ENCODE measurements around the gene TECR.
"Not testable (repeated sequence)": the region's sequence is repeated elsewhere in the genome, so short reads cannot be mapped to it uniquely, and the experiment has no call there.

TECR gene

DNA sequence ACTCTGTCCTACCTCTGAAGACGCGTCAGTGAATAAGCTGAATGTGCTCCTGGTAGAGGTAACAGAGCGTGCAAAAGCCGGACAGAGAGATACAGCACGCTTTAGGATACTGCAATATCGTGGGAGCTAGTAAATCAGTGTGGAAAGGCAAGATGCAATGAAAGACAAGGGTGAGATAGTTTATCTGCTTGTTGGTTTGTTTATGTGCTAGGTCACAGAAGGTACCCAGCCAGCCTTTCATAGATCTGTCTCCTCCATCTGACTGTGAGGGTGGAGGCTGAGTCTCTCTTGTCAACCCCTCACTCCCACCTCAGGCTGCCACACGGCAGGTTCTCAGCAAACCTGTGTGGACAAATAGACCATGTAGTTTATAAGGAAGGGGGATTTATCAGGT, 32.6 kb upstream of the TECR start:
- Histone ChIP-seq H3K27ac (peak overlapping the region; percentile 46), H3K4me3 (ENCODE audit: low read depth, low read length) (peak overlapping the region; percentile 63)
- TF ChIP-seq, protein P1, sequence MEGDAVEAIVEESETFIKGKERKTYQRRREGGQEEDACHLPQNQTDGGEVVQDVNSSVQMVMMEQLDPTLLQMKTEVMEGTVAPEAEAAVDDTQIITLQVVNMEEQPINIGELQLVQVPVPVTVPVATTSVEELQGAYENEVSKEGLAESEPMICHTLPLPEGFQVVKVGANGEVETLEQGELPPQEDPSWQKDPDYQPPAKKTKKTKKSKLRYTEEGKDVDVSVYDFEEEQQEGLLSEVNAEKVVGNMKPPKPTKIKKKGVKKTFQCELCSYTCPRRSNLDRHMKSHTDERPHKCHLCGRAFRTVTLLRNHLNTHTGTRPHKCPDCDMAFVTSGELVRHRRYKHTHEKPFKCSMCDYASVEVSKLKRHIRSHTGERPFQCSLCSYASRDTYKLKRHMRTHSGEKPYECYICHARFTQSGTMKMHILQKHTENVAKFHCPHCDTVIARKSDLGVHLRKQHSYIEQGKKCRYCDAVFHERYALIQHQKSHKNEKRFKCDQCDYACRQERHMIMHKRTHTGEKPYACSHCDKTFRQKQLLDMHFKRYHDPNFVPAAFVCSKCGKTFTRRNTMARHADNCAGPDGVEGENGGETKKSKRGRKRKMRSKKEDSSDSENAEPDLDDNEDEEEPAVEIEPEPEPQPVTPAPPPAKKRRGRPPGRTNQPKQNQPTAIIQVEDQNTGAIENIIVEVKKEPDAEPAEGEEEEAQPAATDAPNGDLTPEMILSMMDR (IDR thresholded peaks at IDR 0.05; ENCODE audit: low read depth, low read length), result no peak

GRCh38 chr19:14497228-14497921, 32.0 kb upstream of the TECR start:
- H3K4me3 ChIP-seq (ENCODE audit: low read depth, low read length), result no peak overlapping the region
- no peak overlapping the region for H3K27ac ChIP-seq
- no peaks in the 10 kb centered on the region for H3K27me3 ChIP-seq (ENCODE audit: insufficient read depth, low read depth, severe bottlenecking)
- DNase-seq, result no peak
- TF ChIP-seq, protein P1 (IDR thresholded peaks at IDR 0.05; ENCODE audit: low read depth, low read length), result no peak
- no peaks in the 10 kb centered on the region for H3K9me3 ChIP-seq (ENCODE audit: severe bottlenecking)
- H3K36me3 ChIP-seq, result peaks cover 2% of the 10 kb centered on the region

More for the DNA sequence above, 32.6 kb upstream of the TECR start:
- no peaks in the 10 kb centered on the region for H3K27me3 ChIP-seq (ENCODE audit: insufficient read depth, low read depth, severe bottlenecking)
- peaks cover 2% of the 10 kb centered on the region for H3K36me3 ChIP-seq
- H3K9me3 ChIP-seq (ENCODE audit: severe bottlenecking), result no peaks in the 10 kb centered on the region
- DNase-seq, result no peak

GRCh38 chr19:14502334-14503092, 26.9 kb upstream of the TECR start:
- Histone ChIP-seq H3K36me3 (no peaks in the 10 kb centered on the region), H3K27me3 (ENCODE audit: insufficient read depth, low read depth, severe bottlenecking) (no peaks in the 10 kb centered on the region), H3K4me3 (ENCODE audit: low read depth, low read length) (no peak overlapping the region), H3K27ac (no peak overlapping the region), H3K9me3 (ENCODE audit: severe bottlenecking) (no peaks in the 10 kb centered on the region)
- TF ChIP-seq, protein P1 (IDR thresholded peaks at IDR 0.05; ENCODE audit: low read depth, low read length), result no peak
- DNase-seq, result no peak

DNA sequence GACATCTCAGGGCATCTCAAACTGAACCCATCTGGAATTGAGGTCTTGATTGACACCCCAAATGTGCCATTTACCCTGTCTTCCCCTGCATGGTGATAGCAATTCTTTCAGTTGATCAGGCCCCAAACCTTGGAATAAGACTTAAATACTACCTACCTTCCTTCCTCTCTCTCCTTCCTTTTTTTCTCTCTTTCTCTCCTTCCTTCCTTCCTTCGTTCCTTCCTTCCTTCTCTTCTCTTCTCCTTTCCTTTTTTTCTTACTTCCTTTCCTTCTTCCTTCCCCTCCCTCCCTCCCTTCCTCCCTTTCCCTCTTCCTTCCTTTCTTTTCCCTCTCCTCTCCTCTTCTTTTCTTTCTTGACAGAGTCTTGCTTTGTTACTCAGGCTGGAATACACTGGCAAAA, 26.1 kb upstream of the TECR start:
- H3K27ac ChIP-seq, result no peak overlapping the region
- TF ChIP-seq, protein P1 (IDR thresholded peaks at IDR 0.05; ENCODE audit: low read depth, low read length), result no peak
- no peak for DNase-seq
- no peaks in the 10 kb centered on the region for H3K36me3 ChIP-seq
- H3K9me3 ChIP-seq (ENCODE audit: severe bottlenecking), result no peaks in the 10 kb centered on the region
- no peaks in the 10 kb centered on the region for H3K27me3 ChIP-seq (ENCODE audit: insufficient read depth, low read depth, severe bottlenecking)
- no peak overlapping the region for H3K4me3 ChIP-seq (ENCODE audit: low read depth, low read length)

- H3K4me3 ChIP-seq (ENCODE audit: low read depth, low read length); H3K27me3 ChIP-seq (ENCODE audit: insufficient read depth, low read depth, severe bottlenecking); H3K27ac ChIP-seq; H3K36me3 ChIP-seq; H3K9me3 ChIP-seq (ENCODE audit: severe bottlenecking); DNase-seq: not testable (repeated sequence)
These were observed 24.8 kb upstream of the TECR start for GRCh38 chr19:14504575-14504974.

DNA sequence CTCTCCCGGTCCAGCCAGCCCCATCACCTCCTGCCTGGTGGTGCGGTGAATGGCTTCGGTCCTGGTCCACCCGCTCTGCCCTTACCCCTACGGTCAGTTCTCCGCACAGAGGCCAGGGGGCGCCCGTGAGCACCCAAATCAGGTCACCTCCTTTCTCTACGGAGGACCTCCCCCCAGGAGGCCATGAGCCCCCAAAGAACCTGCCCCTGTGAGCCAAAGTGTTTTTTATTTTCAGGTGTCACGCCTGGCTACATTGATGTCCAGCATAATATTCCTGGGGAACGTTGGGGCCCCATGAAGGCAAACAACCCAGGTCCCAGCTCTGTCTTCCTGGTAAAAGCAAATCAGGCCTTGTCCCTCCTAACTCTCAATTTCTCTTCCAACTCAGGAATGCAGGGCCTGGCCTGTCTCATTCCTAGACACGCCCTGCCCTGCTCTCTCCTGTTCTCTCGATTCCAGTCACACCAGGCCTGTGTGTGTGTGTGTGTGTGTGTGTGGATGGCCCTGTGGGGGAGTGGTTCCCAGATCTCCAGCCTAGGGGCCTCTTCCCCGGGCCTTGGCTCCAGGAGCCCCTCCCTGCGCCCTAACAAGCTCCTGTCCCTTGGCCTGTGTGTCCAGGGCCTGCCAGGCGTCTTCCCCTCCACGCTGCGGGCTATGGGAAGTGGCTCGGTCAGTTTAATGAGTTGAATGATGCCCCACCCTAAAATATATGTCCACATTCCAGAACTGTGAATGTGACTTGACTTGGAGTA, 23.7 kb upstream of the TECR start:
- TF ChIP-seq, protein P1 (IDR thresholded peaks at IDR 0.05; ENCODE audit: low read depth, low read length), result peak; percentile 78
- DNase-seq, result peak; percentile 63
- no peaks in the 10 kb centered on the region for H3K9me3 ChIP-seq (ENCODE audit: severe bottlenecking)
- H3K27ac ChIP-seq, result no peak overlapping the region
- H3K36me3 ChIP-seq, result no peaks in the 10 kb centered on the region
- H3K4me3 ChIP-seq (ENCODE audit: low read depth, low read length), result no peak overlapping the region
- no peaks in the 10 kb centered on the region for H3K27me3 ChIP-seq (ENCODE audit: insufficient read depth, low read depth, severe bottlenecking)
